Measurements from ENCODE around the gene THBS3. TPM values are rescaled to one million over a fixed set of nuclear protein-coding genes. Genes with fewer than 3 reads are reported as not detected.

Gene THBS3
- polyA plus RNA-seq, 1 donor from 2014 or later = 99.6 TPM

DNA sequence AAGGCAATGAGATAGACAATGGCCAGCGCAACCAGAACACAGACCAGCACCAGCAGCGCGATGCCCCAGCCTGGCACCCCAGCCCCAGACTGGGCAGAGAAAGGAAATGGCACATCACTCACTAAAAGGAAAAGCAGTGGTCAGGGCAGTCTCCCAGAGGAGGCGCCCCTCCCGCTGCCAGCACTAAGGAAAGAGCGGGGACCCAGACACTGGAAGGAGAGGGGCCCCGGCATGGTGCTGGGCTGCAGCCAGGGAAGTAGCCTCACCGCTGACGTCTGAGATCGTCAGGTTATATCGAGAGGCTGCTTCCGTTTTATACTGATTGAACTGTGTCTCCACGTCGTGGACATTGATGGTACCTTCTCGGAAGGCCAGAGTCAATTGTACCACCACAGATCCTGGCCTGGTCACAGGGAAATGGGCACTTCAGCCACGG lies 20.2 kb downstream of the THBS3 start:
- TF ChIP-seq, protein P1, sequence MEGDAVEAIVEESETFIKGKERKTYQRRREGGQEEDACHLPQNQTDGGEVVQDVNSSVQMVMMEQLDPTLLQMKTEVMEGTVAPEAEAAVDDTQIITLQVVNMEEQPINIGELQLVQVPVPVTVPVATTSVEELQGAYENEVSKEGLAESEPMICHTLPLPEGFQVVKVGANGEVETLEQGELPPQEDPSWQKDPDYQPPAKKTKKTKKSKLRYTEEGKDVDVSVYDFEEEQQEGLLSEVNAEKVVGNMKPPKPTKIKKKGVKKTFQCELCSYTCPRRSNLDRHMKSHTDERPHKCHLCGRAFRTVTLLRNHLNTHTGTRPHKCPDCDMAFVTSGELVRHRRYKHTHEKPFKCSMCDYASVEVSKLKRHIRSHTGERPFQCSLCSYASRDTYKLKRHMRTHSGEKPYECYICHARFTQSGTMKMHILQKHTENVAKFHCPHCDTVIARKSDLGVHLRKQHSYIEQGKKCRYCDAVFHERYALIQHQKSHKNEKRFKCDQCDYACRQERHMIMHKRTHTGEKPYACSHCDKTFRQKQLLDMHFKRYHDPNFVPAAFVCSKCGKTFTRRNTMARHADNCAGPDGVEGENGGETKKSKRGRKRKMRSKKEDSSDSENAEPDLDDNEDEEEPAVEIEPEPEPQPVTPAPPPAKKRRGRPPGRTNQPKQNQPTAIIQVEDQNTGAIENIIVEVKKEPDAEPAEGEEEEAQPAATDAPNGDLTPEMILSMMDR (IDR thresholded peaks at IDR 0.05; ENCODE audit: poor library complexity, severe bottlenecking) = no peak
- TF ChIP-seq EZH2 (IDR thresholded peaks at IDR 0.05; ENCODE audit: borderline replicate concordance, insufficient read depth, low read length, poor library complexity, severe bottlenecking) = no peak
- TF ChIP-seq TAF1 (IDR thresholded peaks at IDR 0.05; ENCODE audit: low read depth) = no peak
- TF ChIP-seq RAD21 (conservative IDR thresholded peaks at IDR 0.05) = no peak
- TF ChIP-seq, protein P2, sequence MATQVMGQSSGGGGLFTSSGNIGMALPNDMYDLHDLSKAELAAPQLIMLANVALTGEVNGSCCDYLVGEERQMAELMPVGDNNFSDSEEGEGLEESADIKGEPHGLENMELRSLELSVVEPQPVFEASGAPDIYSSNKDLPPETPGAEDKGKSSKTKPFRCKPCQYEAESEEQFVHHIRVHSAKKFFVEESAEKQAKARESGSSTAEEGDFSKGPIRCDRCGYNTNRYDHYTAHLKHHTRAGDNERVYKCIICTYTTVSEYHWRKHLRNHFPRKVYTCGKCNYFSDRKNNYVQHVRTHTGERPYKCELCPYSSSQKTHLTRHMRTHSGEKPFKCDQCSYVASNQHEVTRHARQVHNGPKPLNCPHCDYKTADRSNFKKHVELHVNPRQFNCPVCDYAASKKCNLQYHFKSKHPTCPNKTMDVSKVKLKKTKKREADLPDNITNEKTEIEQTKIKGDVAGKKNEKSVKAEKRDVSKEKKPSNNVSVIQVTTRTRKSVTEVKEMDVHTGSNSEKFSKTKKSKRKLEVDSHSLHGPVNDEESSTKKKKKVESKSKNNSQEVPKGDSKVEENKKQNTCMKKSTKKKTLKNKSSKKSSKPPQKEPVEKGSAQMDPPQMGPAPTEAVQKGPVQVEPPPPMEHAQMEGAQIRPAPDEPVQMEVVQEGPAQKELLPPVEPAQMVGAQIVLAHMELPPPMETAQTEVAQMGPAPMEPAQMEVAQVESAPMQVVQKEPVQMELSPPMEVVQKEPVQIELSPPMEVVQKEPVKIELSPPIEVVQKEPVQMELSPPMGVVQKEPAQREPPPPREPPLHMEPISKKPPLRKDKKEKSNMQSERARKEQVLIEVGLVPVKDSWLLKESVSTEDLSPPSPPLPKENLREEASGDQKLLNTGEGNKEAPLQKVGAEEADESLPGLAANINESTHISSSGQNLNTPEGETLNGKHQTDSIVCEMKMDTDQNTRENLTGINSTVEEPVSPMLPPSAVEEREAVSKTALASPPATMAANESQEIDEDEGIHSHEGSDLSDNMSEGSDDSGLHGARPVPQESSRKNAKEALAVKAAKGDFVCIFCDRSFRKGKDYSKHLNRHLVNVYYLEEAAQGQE (IDR thresholded peaks at IDR 0.05; ENCODE audit: borderline replicate concordance) = no peak
- TF ChIP-seq SMC3 (conservative IDR thresholded peaks at IDR 0.05; ENCODE audit: poor library complexity) = no peak
- no peak for TF ChIP-seq EP300 (conservative IDR thresholded peaks at IDR 0.05; ENCODE audit: poor library complexity, severe bottlenecking)
- TF ChIP-seq MXI1 (conservative IDR thresholded peaks at IDR 0.05; ENCODE audit: poor library complexity, severe bottlenecking) = no peak
- TF ChIP-seq POLR2AphosphoS5 (IDR thresholded peaks at IDR 0.05) = no peak
- no peak overlapping the region for H3K9ac ChIP-seq (ENCODE audit: low read length)
- no peaks in the 10 kb centered on the region for H3K36me3 ChIP-seq (ENCODE audit: insufficient read depth, low read length)
- no peak overlapping the region for H3K4me3 ChIP-seq (ENCODE audit: low read length)
- H3K27me3 ChIP-seq (ENCODE audit: insufficient read depth, low read depth, low read length) = no peaks in the 10 kb centered on the region
- no peak overlapping the region for H3K27ac ChIP-seq (ENCODE audit: low read length)
- no peaks in the 10 kb centered on the region for H4K20me1 ChIP-seq (ENCODE audit: insufficient read depth)
- H3K4me2 ChIP-seq (ENCODE audit: low read length) = no peak overlapping the region
- H3K9me3 ChIP-seq (ENCODE audit: low read length) = no peaks in the 10 kb centered on the region
- no peaks in the 10 kb centered on the region for H3K9me2 ChIP-seq (ENCODE audit: insufficient read depth, low read length)
- H3F3A ChIP-seq (ENCODE audit: insufficient read depth, low read length, poor library complexity, severe bottlenecking) = no peaks in the 10 kb centered on the region
- no peak overlapping the region for H2AFZ ChIP-seq (ENCODE audit: low read depth, low read length)
- H3K79me2 ChIP-seq (replicated peaks; ENCODE audit: insufficient read depth, low read length) = no peaks in the 10 kb centered on the region

DNA sequence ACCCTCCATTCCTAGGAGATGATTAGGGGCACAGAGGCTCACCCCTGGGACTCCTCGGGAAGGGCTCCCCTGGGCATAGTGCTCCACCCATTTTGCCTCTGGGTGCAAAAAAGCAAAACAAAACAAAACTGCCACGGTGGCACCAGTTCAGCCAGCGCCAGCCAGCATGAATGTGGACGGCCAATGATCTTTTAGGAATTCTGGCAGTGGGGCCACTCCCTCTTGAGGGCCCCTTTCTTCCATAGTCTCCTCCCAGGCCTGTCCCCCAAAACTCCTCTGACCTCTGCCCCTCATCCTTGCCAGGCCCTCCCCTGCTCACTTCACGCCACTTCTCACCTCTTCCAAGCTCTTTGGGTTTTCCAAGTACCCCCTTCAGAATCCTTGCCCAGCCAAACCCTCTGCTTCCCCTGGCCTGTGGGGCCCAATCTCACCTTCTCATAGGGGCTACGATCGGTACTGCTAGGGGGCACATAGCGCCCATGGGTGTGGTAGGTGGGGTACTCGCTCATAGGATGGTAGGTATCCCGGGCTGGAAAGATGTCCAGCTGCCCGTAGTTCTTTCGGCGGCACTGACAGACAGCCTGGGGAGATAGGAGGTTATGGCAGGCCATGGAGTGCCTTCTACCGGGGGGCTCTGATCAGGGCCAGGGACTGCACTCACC lies 20.8 kb downstream of the THBS3 start:
- Histone ChIP-seq H3K4me2 (ENCODE audit: low read length) (no peak overlapping the region), H3F3A (ENCODE audit: insufficient read depth, low read length, poor library complexity, severe bottlenecking) (no peaks in the 10 kb centered on the region), H3K9me3 (ENCODE audit: low read length) (no peaks in the 10 kb centered on the region), H3K4me3 (ENCODE audit: low read length) (no peak overlapping the region), H3K79me2 (replicated peaks; ENCODE audit: insufficient read depth, low read length) (no peaks in the 10 kb centered on the region), H3K27ac (ENCODE audit: low read length) (no peak overlapping the region), H2AFZ (ENCODE audit: low read depth, low read length) (no peak overlapping the region), H4K20me1 (ENCODE audit: insufficient read depth) (no peaks in the 10 kb centered on the region), H3K27me3 (ENCODE audit: insufficient read depth, low read depth, low read length) (no peaks in the 10 kb centered on the region), H3K36me3 (ENCODE audit: insufficient read depth, low read length) (no peaks in the 10 kb centered on the region), H3K9ac (ENCODE audit: low read length) (no peak overlapping the region), H3K9me2 (ENCODE audit: insufficient read depth, low read length) (no peaks in the 10 kb centered on the region)
- TF ChIP-seq SMC3 (conservative IDR thresholded peaks at IDR 0.05; ENCODE audit: poor library complexity) (no peak), MXI1 (conservative IDR thresholded peaks at IDR 0.05; ENCODE audit: poor library complexity, severe bottlenecking) (no peak), EZH2 (IDR thresholded peaks at IDR 0.05; ENCODE audit: borderline replicate concordance, insufficient read depth, low read length, poor library complexity, severe bottlenecking) (no peak), POLR2AphosphoS5 (IDR thresholded peaks at IDR 0.05) (no peak), TAF1 (IDR thresholded peaks at IDR 0.05; ENCODE audit: low read depth) (no peak)

Data from neural cell (in vitro differentiated cells).